ENCODE data around the gene MKNK2. TPM values are rescaled to one million over a fixed set of nuclear protein-coding genes. Genes with fewer than 3 reads are reported as not detected.

Gene MKNK2
- polyA plus RNA-seq, 1 donor (not counting 4 experiments of a cell fraction or from before 2014, with no cell fraction given) = 88.3 TPM

- Histone ChIP-seq H3K27me3 (ENCODE audit: control insufficient read depth, extremely low read depth, insufficient read depth, low read length) (no peaks in the 10 kb centered on the region), H3K27ac (ENCODE audit: control insufficient read depth, insufficient read depth, low read length) (no peak overlapping the region), H3K4me1 (ENCODE audit: control insufficient read depth, extremely low read depth, insufficient read depth, low read length) (peaks cover 17% of the 10 kb centered on the region), H2AFZ (ENCODE audit: control insufficient read depth, low read length) (no peak overlapping the region), H3K79me2 (ENCODE audit: control insufficient read depth, insufficient read depth, low read length) (no peaks in the 10 kb centered on the region), H4K20me1 (ENCODE audit: control insufficient read depth, extremely low read depth, insufficient read depth, low read length) (no peaks in the 10 kb centered on the region), H3K36me3 (ENCODE audit: control insufficient read depth in 2 of 2, extremely low read depth in 1 of 2, insufficient read depth in 2 of 2, low read length in 2 of 2) (peaks cover 2 to 6% of the 10 kb centered on the region in 2 experiments), H3K9me1 (ENCODE audit: control insufficient read depth, extremely low read depth, insufficient read depth, low read length) (no peaks in the 10 kb centered on the region), H3K4me3 (ENCODE audit: control insufficient read depth in 2 of 3, extremely low read depth in 1 of 3, insufficient read depth in 2 of 3, low read depth in 1 of 3, low read length in 3 of 3) (no peak overlapping the region), H3K9me3 (ENCODE audit: control insufficient read depth, low read depth, low read length) (no peaks in the 10 kb centered on the region), H3K4me2 (ENCODE audit: control insufficient read depth, extremely low read depth, insufficient read depth, low read depth, low read length) (no peak overlapping the region), H3K9ac (ENCODE audit: control insufficient read depth, extremely low read depth, insufficient read depth, low read length) (no peak overlapping the region)
- no peak for TF ChIP-seq CTCF (optimal IDR thresholded peaks at IDR 0.05 in 1 of 3, IDR thresholded peaks at IDR 0.05 in 1 of 3, conservative IDR thresholded peaks at IDR 0.05 in 1 of 3; ENCODE audit: extremely low read depth in 1 of 3, insufficient read depth in 2 of 3, low read length in 3 of 3)
- TF ChIP-seq EZH2 (IDR thresholded peaks at IDR 0.05; ENCODE audit: low read length) = no peak
- FAIRE-seq (no peak), DNase-seq (ENCODE audit: low read depth, low spot score) (no peak)
- dilution Hi-C loops (cut with MboI; ENCODE audit: extremely low pct_ligation_motif_present, low sequenced_read_pairs) = no loop called here
Measured at GRCh38 chr19:2033825-2034159, 17.3 kb downstream of the MKNK2 start.

- Histone ChIP-seq H3K27me3 (ENCODE audit: control insufficient read depth, extremely low read depth, insufficient read depth, low read length) (no peaks in the 10 kb centered on the region), H3K27ac (ENCODE audit: control insufficient read depth, insufficient read depth, low read length) (no peak overlapping the region), H3K4me2 (ENCODE audit: control insufficient read depth, extremely low read depth, insufficient read depth, low read depth, low read length) (no peak overlapping the region), H3K9me1 (ENCODE audit: control insufficient read depth, extremely low read depth, insufficient read depth, low read length) (no peaks in the 10 kb centered on the region), H4K20me1 (ENCODE audit: control insufficient read depth, extremely low read depth, insufficient read depth, low read length) (no peaks in the 10 kb centered on the region), H3K4me1 (ENCODE audit: control insufficient read depth, extremely low read depth, insufficient read depth, low read length) (peaks cover 21% of the 10 kb centered on the region), H3K4me3 (ENCODE audit: control insufficient read depth in 2 of 3, extremely low read depth in 1 of 3, insufficient read depth in 2 of 3, low read depth in 1 of 3, low read length in 3 of 3) (no peak overlapping the region), H3K9me3 (ENCODE audit: control insufficient read depth, low read depth, low read length) (no peaks in the 10 kb centered on the region), H3K36me3 (ENCODE audit: control insufficient read depth in 2 of 2, extremely low read depth in 1 of 2, insufficient read depth in 2 of 2, low read length in 2 of 2) (peaks cover 0 to 6% of the 10 kb centered on the region in 2 experiments), H3K79me2 (ENCODE audit: control insufficient read depth, insufficient read depth, low read length) (no peaks in the 10 kb centered on the region), H3K9ac (ENCODE audit: control insufficient read depth, extremely low read depth, insufficient read depth, low read length) (no peak overlapping the region), H2AFZ (ENCODE audit: control insufficient read depth, low read length) (no peak overlapping the region)
- FAIRE-seq = no peak
- no peak for DNase-seq (ENCODE audit: low read depth, low spot score)
- dilution Hi-C loops (cut with MboI; ENCODE audit: extremely low pct_ligation_motif_present, low sequenced_read_pairs) = no loop called here
- TF ChIP-seq CTCF (optimal IDR thresholded peaks at IDR 0.05 in 1 of 3, IDR thresholded peaks at IDR 0.05 in 1 of 3, conservative IDR thresholded peaks at IDR 0.05 in 1 of 3; ENCODE audit: extremely low read depth in 1 of 3, insufficient read depth in 2 of 3, low read length in 3 of 3) (no peak), EZH2 (IDR thresholded peaks at IDR 0.05; ENCODE audit: low read length) (no peak)
Measured at GRCh38 chr19:2033115-2033824, 17.8 kb downstream of the MKNK2 start.
